Thymus (tissue), 14 donors: ENCODE measurements around the gene NPC2. TPM values are rescaled to one million over a fixed set of nuclear protein-coding genes. Genes with fewer than 3 reads are reported as not detected.
"Not testable (repeated sequence)": the region's sequence is repeated elsewhere in the genome, so short reads cannot be mapped to it uniquely, and the experiment has no call there.

ENCODE experiments used
- DNase-seq, 9 donors: peaks; one replicate each; pipeline ENCODE4 v3.0.0-alpha.2; 2013; ENCODE audit warnings: low spot score in 9 of 9, low read depth in 6 of 9, missing footprints in 1 of 9
- H3K27ac ChIP-seq, 2 donors: one replicate each; pipeline ENCODE4 v1.5.1; 2013; ENCODE audit warnings: control low read depth in 1 of 2, low read depth in 1 of 2, low read length in 1 of 2, mild to moderate bottlenecking in 1 of 2, moderate library complexity in 1 of 2
- H3K27me3 ChIP-seq, 2 donors: one replicate each; pipeline ENCODE4 v1.5.1; 2013; ENCODE audit warnings: low read length in 1 of 2; ENCODE audit not compliant: control insufficient read depth in 2 of 2, insufficient read depth in 1 of 2
- H3K36me3 ChIP-seq, 2 donors: one replicate each; pipeline ENCODE4 v1.5.1; 2013; ENCODE audit warnings: low read length in 1 of 2, mild to moderate bottlenecking in 1 of 2, moderate library complexity in 1 of 2; ENCODE audit not compliant: control insufficient read depth in 2 of 2, insufficient read depth in 2 of 2
- H3K4me1 ChIP-seq, 2 donors: one replicate each; pipeline ENCODE4 v1.5.1; 2013; ENCODE audit warnings: low read length in 2 of 2; ENCODE audit not compliant: control insufficient read depth in 2 of 2, insufficient read depth in 2 of 2
- H3K4me3 ChIP-seq, 2 donors: one replicate each; pipeline ENCODE4 v1.5.1; 2013; ENCODE audit warnings: low read length in 2 of 2, control low read depth in 1 of 2, mild to moderate bottlenecking in 1 of 2
- H3K9me3 ChIP-seq, 2 donors: one replicate each; pipeline ENCODE4 v1.5.1; 2013; ENCODE audit warnings: low read length in 1 of 2, mild to moderate bottlenecking in 1 of 2; ENCODE audit not compliant: control insufficient read depth in 2 of 2, insufficient read depth in 1 of 2
- WGBS: extraction: QIAGEN DNeasy Blood & Tissue Kit; methylation state at CpG from one replicate; pipeline ENCODE4 v1.1.7; 2013; 5-methylcytosine and 5-hydroxymethylcytosine counted together
- long read RNA-seq, 10 donors: transcript quantifications; one replicate each; lab custom pipeline, GENCODE V29; 2026
- polyA plus RNA-seq: library from polyadenylated mRNA; stranded (reverse); fragments of 200-250 nt; gene quantifications from one replicate; pipeline ENCODE4 v1.2.3, GENCODE V29; 2013
- total RNA-seq: library from RNA; stranded (reverse); fragments of 120-200 nt; gene quantifications from one replicate; pipeline ENCODE4 v1.2.4, GENCODE V29; 2013
- donor health status: healthy.

The NPC2 gene
- total RNA-seq (89.8 TPM), polyA plus RNA-seq (260 TPM)
- long read RNA-seq, donor 1, transcript NPC2-207 (5 exons, 1,035 nt): major isoform, 10 of 15 reads
- long read RNA-seq, donor 1, partial matches to known transcripts: 0 of 15 reads
- long read RNA-seq, donor 1, other reads (novel, unspliced or antisense): 5 of 15 reads
- long read RNA-seq, donor 2: 0 reads
- long read RNA-seq, donor 3, transcript NPC2-207 (5 exons, 1,035 nt): major isoform, 88 of 209 reads
- long read RNA-seq, donor 3, partial matches to known transcripts: 44 of 209 reads
- long read RNA-seq, donor 3, other reads (novel, unspliced or antisense): 74 of 209 reads
- long read RNA-seq, donor 4, transcript NPC2-207 (5 exons, 1,035 nt): major isoform, 36 of 42 reads
- long read RNA-seq, donor 4, partial matches to known transcripts: 6 of 42 reads
- long read RNA-seq, donor 4, other reads (novel, unspliced or antisense): 0 of 42 reads
- long read RNA-seq, donor 5, transcript NPC2-207 (5 exons, 1,035 nt): major isoform, 146 of 373 reads
- long read RNA-seq, donor 5, partial matches to known transcripts: 134 of 373 reads
- long read RNA-seq, donor 5, other reads (novel, unspliced or antisense): 91 of 373 reads
- long read RNA-seq, donor 6, transcript NPC2-207 (5 exons, 1,035 nt): major isoform, 48 of 149 reads
- long read RNA-seq, donor 6, partial matches to known transcripts: 33 of 149 reads
- long read RNA-seq, donor 6, other reads (novel, unspliced or antisense): 67 of 149 reads
- long read RNA-seq, donor 7, transcript NPC2-207 (5 exons, 1,035 nt): major isoform, 67 of 152 reads
- long read RNA-seq, donor 7, partial matches to known transcripts: 31 of 152 reads
- long read RNA-seq, donor 7, other reads (novel, unspliced or antisense): 53 of 152 reads
- long read RNA-seq, donor 8, transcript NPC2-207 (5 exons, 1,035 nt): major isoform, 32 of 32 reads
- long read RNA-seq, donor 8, partial matches to known transcripts: 0 of 32 reads
- long read RNA-seq, donor 8, other reads (novel, unspliced or antisense): 0 of 32 reads
- long read RNA-seq, donor 9, transcript NPC2-207 (5 exons, 1,035 nt): major isoform, 31 of 69 reads
- long read RNA-seq, donor 9, partial matches to known transcripts: 15 of 69 reads
- long read RNA-seq, donor 9, other reads (novel, unspliced or antisense): 22 of 69 reads
- long read RNA-seq, donor 10, transcript NPC2-207 (5 exons, 1,035 nt): major isoform, 50 of 51 reads
- long read RNA-seq, donor 10, partial matches to known transcripts: 0 of 51 reads
- long read RNA-seq, donor 10, other reads (novel, unspliced or antisense): 0 of 51 reads

DNA sequence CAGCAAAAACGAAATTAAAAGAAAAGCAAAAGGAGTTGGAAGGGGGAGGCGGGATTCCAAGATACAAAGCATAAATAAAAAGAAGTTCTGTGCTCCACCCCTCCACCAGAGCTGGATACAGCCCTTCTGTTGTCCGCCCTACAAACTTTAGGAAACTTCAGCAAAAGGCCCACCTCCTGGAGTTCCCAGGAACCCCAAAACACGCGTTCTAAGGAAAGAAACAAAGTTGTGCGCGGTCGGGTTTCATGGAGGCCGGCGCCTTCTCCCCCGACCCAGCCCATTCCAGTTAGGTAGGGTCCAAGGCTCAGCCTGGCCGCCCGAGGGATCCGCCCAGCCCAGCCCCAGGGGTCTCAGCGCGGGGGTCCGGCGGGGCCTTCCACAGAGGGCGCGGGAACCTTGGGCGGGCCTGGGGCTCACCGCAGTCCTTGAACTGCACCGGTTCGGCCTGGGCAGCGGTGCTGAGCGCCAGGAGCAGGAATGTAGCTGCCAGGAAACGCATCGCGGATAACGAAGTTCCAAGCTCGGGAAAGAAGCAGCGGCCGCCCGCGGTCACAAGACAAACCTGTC is at the start of gene NPC2:
Gene NPC2 (minus strand): TSS at position 530 of the 567 bp plus-strand sequence. CDS start 31 bp downstream, at position 499.
- Histone ChIP-seq H3K9me3 (no peaks in the 10 kb centered on the region), H3K4me1 (peaks cover 15 to 20% of the 10 kb centered on the region in 2 donors), H3K4me3 (peak within 1 kb of the TSS; percentile 72 to 97), H3K36me3 (peaks cover 0 to 4% of the 10 kb centered on the region in 2 donors), H3K27ac (peak within 1 kb of the TSS; percentile 65 to 83), H3K27me3 (peaks cover 15 to 21% of the 10 kb centered on the region in 2 donors)
- under 1% methylated on average over 35 of the region's 35 CpGs for WGBS
- peak in 1 of 9 donors; percentile 9 for DNase-seq

DNA sequence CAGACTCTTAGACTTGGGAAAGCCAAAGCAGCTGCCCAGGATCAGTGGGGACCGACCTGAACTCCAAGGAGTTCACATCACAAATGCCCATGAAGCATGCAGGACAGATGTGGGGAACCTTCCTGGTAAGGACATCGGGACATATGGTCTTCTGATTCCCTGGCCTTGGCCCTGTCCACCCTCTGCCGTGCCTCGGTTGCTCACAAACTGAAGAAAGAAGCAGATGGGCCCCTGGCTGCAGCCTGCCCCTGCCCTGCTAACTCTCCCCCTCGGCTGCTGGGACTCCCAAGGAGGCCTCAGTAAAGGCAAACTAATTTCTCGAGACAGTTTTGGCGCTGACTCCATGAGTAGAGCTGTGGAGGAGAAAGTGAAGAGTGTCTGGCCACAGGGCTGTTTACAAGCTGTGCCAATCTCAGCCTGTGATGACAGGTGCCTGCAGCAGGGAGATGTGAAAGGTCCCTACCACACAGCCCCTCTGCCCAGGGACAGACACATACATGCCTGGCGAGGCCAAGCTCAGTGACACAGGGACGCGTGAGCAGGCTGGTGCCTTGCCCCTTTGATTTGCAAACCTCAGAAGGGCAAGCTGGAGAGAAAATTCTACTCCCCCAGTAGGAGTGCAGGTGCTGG is 49.1 kb upstream of the NPC2 start:
- Histone ChIP-seq H3K27me3 (no peaks in the 10 kb centered on the region), H3K27ac (no peak overlapping the region), H3K36me3 (no peaks in the 10 kb centered on the region), H3K9me3 (no peaks in the 10 kb centered on the region), H3K4me1 (no peaks in the 10 kb centered on the region), H3K4me3 (no peak overlapping the region)
- WGBS: 94% methylated on average over 10 of the region's 10 CpGs
- DNase-seq: no peak

DNA sequence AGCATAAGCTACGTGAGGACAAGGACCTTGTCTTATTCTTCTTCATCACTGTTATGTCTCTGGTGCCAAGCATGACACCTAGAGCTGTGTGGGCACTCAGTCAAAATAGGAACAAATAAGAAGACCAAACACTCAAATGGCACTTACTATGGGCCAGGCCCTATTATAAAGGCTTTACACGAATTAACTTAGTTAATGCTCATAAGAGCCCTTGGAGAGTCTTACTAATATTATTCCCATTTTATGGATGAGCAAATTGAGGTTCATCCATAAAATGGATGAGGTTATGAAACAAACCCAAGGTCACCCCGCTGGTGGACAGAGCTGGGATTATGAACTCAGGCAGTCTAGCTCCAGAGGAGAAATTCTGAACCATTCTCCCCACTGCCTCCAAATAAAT is 48.1 kb upstream of the NPC2 start:
- 95% methylated on average over 3 of the region's 3 CpGs for WGBS
- no peak for DNase-seq

GRCh38 chr14:74539503-74539902 is 46.4 kb upstream of the NPC2 start:
- no peak for DNase-seq
- H3K27ac ChIP-seq: no peak overlapping the region
- no peak overlapping the region for H3K4me3 ChIP-seq
- 82% methylated on average over 4 of the region's 4 CpGs for WGBS
- no peaks in the 10 kb centered on the region for H3K9me3 ChIP-seq
- no peaks in the 10 kb centered on the region for H3K27me3 ChIP-seq
- no peaks in the 10 kb centered on the region for H3K36me3 ChIP-seq
- no peaks in the 10 kb centered on the region for H3K4me1 ChIP-seq

More for the DNA sequence above, 48.1 kb upstream of the NPC2 start:
- Histone ChIP-seq H3K27me3 (no peaks in the 10 kb centered on the region), H3K27ac (no peak overlapping the region), H3K4me1 (no peaks in the 10 kb centered on the region), H3K36me3 (no peaks in the 10 kb centered on the region), H3K9me3 (no peaks in the 10 kb centered on the region), H3K4me3 (no peak overlapping the region)

DNA sequence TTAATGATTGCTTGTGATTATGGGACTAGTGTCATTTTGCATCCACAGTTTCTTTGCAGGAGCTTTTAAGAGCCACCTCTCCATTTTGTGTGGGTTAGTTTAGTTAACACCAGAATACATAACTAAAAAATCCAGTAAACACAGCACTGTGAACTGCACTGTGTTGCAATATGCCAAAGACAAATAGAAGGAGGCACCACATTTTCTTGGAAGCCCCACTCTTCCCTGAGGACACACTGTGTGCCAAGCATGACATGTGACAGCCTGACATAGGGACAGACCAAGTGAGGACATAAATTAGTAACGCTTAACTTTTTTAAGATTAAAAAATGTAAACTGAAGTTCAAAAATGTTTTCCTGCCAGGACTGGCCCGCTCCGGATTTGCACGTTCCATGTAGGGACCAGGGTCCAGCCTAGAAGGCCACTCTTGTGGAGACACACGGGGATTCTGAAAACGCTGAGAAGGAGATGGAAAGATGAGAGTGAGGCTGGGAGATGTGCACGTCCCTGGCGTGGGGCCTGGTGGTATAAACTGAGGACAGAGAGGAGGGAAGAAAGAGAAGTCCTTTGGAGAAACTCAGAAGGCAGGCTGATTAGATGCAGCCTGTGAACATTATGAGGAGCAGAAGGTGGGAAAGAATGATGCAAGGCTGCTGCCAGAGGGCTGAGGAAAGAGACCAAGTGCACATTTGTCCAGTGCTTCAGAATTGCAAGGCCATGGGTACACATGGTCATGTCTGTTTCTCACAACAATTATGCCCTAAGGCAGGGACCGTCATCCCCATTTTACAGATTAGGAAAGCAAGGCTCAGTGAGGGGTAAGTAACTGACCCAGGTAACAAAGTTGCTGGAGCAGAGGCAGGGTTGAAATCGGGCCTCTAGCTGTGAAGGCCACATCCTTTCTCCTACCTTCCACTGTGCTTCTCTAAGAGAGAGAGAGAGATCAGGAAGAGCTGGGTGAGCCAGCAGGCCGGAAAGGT is 45.6 kb upstream of the NPC2 start:
- Histone ChIP-seq H3K9me3 (no peaks in the 10 kb centered on the region), H3K36me3 (no peaks in the 10 kb centered on the region), H3K27ac (no peak overlapping the region), H3K4me3 (no peak overlapping the region), H3K4me1 (no peaks in the 10 kb centered on the region), H3K27me3 (no peaks in the 10 kb centered on the region)
- no peak for DNase-seq
- 96% methylated on average over 11 of the region's 11 CpGs for WGBS

GRCh38 chr14:74536336-74536735 is 43.2 kb upstream of the NPC2 start:
- 93% methylated on average over 3 of the region's 3 CpGs for WGBS

GRCh38 chr14:74535756-74536325 is 42.7 kb upstream of the NPC2 start:
- Histone ChIP-seq H3K4me1 (peaks cover 0 to 2% of the 10 kb centered on the region in 2 donors), H3K27ac (no peak overlapping the region), H3K9me3 (no peaks in the 10 kb centered on the region), H3K4me3 (no peak overlapping the region), H3K27me3 (no peaks in the 10 kb centered on the region), H3K36me3 (no peaks in the 10 kb centered on the region)
- DNase-seq: no peak
- 96% methylated on average over 10 of the region's 10 CpGs for WGBS

More at GRCh38 chr14:74536336-74536735, 43.2 kb upstream of the NPC2 start:
- not testable (repeated sequence) for DNase-seq, H3K4me1 ChIP-seq, H3K9me3 ChIP-seq, H3K4me3 ChIP-seq, H3K36me3 ChIP-seq, H3K27ac ChIP-seq, H3K27me3 ChIP-seq
